Stimulated activated CD4-positive, alpha-beta T cell treated with anti-CD3 and anti-CD28 coated beads, Interleukin-12 subunit alpha, Interleukin-12 subunit beta, amount 100 ng/mL, for 4 hours (primary cell): ENCODE results near the gene TIMP3.
A peak's percentile ranks its signal among the peaks of the same experiment; 100 is the strongest.

ENCODE experiments used
- DNase-seq: peaks from one replicate; pipeline ENCODE4 v3.0.0-alpha.2; 2020

TIMP3 gene

DNA sequence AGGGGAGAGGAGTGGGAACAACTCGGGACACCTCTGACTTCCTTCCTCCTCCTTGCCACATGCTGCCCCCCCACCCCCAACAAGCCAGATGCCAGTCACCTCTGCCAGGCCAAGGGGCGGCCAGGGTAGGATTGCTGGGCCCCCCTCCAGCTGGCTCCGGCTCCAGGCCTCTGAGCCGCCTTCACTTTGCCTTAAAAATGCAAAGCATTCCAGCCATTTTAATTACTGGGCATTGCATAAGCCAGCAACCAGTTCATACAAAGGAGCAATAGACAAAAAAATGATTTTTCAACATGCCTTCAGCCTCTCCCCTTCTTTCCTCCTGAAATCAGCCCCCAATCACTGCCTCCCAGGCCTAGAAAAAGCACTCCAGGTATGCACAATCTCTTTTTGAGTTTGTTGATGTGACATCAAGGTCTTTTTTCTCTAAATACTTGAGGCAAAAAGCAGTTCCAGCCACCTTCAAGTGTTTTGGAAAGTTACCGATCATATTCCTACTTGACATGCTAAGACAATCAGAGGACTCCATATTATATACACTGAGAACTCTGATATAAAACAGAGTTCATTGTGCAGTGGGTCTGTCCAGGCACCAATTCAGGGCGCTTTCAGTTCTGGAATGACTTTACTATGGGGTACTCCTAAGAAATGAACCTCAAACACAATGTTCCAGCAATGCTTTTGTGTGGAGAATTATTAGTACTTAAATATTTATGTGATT lies 12.4 kb upstream of the TIMP3 start:
- DNase-seq: no peak

DNA sequence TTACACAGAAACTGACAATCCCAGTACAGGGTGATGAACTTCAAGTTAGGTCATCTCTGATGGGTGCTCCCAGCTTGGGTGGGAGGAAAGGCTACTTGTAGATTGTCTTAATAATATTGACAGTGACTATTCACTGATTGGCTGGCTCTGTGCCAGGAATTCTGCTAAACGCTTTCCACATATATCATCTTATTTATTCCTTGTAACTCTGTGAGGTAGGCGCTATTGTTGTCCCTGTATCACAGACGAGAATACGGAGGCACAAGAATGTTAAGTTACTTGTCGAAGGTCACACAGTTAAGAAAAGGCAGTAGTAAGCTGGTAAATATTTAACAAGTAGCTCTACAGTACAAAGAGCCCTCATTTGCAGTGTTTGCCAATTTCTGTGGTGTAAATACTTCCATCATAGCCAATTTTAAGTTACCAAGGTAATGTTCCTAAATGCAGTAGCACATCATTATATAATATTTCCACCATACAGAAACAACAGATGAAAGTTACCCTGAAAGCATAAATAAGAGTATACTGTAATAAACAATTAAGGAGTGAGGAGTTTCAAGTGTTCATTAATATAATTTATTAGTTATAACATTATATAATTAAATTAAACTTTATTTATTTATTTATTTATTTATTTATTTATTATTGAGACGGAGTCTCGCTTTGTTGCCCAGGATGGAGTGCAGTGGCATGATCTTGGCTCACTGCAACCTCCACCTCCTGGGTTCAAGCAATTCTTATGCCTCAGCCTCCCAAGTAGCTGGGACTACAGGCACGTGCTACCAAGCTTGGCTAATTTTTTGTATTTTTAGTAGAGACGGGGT lies 11.5 kb upstream of the TIMP3 start:
- no peak for DNase-seq

DNA sequence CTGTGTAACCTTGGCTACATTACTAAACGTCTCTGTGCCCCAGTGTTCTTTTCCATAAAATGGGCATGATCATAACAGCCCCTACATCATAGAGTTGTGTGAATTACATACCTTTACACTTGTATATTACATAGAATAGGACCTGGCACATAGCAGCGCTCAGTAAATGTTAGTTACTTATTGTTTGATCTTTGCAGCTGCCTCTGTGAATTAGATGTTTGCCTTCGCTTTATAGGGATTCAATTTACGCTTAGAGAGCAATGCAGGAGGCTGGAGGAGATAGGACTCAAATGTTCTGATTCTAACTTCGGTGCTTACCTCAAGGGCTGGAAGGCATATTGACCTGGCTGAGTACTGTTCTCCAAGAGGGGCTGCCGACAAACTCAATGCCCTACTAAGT lies 10.4 kb upstream of the TIMP3 start:
- no peak for DNase-seq

DNA sequence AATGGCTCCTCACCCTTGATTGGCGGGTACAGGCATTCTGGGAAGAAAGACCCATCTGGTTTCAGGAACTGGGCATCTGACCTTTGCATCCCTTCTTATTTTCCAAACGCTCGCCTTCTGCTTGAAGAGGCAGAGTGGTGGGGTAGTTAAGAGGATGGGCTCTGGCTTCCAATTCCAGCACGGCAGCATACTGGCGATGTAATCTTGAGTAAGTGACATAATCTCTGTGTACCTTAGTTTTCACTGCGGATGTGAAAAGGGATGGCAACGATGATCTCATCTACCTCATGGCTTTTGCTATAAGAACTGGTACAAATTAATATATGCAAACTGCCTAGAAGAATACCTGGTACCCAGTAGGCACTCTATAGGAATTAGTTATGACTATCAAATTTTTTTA lies 10.0 kb upstream of the TIMP3 start:
- no peak for DNase-seq

DNA sequence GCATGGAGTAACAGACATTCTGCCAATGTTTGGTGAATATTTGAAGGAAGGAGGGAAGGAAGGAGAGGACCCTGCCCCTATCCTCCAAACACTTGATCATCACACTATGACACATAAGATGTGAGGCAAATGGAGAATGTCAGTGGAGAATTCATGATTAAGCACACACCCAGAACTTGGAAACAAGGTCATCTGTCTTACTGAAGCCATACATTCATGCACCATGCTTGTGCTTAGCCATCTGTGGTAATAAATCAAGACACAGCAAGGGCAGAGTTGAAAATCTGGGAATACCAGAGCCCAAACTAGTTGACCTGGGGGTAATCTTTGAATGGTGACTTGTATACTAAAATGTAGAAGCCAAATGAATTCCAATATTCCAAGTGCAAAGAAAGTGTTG lies 7.9 kb upstream of the TIMP3 start:
- DNase-seq: no peak

DNA sequence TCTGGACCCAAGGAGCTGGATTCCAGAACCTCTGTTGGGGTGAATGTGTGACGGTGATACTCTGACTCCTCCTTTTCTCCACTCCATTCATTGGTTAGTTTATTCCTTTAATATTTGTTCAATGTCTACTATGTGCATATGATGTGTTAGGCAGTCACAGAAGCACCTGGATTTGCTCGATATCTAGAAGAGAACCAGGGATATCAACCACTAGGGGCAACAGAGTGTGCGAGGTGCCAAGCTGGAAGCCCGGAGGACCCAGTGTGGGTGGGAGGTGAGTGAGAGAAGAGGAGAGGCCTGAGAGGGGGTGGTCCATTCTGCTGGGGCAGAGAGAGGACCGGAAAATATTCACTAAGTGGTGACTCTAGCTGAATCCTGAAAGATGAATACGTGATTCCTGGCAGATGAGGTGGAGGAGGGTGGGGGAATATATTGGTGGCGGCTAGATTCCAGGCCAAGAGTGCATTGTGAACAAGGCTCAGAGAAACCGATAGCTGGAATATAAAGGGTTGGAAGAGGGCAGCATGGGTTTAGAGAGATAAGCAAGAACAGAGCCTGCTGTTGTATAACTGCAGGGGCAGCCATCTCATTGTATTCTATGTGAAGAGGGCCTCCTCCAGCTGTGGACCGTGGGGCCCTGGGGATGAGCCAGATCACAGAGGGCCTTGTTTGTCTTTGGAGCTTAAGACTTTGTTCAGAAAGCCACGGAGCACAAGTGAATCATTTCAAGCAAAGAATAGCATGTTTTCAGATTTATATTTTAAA lies 6.9 kb upstream of the TIMP3 start:
- DNase-seq: no peak

DNA sequence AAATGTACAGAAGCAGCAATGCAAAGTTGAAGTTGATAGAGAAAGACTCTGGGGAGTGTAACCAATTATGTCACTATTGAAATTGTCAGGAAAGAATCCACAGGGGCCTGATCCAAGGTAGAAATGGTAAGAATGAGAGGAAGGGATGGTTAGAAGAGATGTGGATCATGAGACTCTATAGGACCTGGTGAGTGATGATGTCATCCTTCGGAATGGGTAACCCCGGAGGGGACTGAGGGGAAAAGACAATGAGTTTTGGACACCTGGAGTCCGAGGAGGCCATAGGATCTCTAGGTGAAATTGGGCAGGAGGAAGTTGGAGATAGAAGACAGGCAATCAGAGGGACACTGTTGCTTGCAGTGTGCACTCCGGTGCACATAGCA lies 6.3 kb upstream of the TIMP3 start:
- no peak for DNase-seq

DNA sequence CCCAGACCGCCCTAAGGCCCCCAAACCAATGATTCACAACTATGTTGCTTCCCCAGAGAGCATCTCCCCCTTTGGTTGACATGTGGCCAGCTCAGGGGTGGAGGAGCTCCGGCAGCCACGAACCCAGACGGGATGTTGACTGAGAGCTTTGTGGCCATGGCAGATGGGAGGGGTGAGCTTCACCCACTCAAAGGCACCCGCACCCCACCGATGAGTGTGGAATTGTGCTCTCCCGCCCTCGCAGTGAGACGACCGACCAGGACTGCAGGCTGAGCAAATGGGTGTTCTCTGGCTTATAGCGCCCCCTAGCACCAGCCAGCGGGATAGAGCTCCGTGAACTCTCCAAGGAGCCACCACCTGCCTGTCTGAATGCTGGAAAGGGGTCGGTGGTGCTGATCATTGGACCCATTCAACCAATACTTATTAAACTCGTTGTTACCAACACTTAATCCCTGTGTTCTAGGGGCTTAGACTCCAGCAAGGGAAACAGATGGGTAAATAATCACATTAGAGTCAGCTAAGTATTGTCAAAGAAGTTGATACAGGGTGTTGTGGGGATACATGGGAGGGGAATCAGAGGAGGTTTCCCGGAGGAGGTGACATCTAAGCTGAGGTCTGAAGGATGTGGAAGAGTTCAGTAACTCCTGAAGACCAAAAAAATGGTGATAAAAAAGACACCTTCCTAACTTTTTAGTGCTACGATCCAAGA lies 4.5 kb upstream of the TIMP3 start:
- peak; percentile 43 for DNase-seq

DNA sequence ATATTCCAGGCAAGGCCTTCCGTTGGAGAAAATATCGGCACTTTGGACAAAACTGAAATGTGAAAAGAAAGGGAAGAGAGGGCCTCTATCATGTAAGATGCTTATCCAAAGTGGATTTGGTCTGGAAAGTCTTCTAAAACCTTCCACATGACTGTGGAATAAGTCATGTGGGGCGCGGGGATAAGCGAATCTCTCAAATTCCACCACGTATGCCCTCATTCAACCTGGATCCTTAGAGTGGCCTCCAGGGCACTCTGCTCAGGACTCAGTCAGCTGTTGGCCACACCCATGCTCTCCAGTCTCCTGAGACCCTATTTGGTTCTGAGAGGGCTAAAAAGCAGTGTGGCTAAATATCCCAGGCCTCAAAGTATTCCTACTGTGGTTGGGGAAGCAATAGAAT lies 2.0 kb upstream of the TIMP3 start:
- DNase-seq: no peak

DNA sequence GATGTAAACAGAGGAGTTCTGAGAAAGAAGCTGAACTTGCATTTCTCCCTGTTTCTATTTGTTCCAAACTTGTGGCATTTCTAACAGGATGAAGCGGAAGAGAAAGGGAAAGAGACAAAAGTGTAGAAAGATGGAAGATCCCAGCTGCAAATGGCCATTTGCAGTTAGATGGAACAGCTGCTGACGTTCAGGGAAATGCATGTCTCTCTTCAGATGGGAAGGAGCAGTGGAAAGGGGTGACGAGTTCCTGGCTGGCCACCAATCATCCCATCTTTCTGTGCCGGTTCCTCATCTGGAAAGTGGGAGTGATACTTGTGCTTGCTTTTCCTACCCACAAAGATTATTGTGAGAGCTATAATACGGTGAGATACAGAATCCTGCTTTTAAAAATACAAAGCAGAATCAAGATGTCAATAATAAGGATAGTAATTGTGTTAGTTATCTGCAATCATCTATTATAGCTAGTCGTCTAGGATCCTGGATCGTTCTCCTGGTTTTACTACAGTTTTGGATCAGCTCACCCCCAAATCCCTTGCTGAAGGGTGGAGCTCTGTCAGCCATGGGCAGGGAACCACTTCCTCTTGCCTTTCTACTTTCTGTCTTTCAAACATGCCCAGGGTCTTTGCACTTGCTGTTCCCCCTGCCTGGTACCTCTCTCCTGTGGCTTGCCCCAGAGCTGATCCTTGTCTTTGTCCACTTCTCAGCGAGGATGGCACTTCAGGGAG lies 1.2 kb upstream of the TIMP3 start:
- no peak for DNase-seq

DNA sequence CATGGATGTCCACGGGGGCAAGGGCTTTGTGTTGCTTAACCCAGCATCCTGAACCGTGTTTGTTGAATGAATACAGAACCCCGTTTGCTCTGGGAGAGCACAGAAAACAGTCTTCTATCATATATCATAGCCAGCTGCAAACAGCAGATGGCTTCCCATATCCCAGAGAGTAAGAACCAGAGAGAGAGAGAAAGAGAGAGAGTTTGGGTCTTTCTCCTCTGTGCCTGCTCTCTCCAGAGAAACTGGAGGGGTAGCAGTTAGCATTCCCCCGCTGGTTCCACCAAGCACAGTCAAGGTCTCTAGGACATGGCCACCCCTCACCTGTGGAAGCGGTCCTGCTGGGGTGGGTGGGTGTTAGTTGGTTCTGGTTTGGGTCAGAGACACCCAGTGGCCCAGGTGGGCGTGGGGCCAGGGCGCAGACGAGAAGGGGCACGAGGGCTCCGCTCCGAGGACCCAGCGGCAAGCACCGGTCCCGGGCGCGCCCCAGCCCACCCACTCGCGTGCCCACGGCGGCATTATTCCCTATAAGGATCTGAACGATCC lies 440 bp upstream of the TIMP3 start:
- DNase-seq: no peak

DNA sequence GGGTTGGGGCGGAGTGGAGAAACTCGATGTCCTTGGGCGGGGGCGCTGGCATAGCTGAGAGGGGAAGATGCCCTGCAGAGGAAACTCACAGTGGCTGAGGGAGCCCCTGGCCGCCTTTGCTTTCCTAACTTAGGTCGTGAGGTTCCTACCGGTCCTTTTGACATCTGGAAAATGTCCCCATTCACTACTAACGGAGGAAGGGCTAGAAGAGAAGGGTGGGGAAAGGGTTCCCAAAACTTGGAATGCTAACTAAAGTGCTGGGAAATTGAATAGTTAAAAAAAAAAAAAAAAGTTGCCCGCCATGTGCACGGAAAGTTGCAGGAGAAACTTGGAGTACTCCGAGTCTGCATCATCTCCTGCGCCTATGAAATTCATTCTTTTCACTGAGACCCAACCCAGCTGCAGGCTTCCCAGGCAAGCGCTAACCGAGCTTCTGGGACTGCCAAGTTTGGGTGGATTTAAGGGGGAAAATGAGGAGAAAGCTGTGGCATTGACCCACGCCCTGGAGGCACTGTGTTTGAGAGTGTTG lies 796 bp downstream of the TIMP3 start:
- DNase-seq: no peak

DNA sequence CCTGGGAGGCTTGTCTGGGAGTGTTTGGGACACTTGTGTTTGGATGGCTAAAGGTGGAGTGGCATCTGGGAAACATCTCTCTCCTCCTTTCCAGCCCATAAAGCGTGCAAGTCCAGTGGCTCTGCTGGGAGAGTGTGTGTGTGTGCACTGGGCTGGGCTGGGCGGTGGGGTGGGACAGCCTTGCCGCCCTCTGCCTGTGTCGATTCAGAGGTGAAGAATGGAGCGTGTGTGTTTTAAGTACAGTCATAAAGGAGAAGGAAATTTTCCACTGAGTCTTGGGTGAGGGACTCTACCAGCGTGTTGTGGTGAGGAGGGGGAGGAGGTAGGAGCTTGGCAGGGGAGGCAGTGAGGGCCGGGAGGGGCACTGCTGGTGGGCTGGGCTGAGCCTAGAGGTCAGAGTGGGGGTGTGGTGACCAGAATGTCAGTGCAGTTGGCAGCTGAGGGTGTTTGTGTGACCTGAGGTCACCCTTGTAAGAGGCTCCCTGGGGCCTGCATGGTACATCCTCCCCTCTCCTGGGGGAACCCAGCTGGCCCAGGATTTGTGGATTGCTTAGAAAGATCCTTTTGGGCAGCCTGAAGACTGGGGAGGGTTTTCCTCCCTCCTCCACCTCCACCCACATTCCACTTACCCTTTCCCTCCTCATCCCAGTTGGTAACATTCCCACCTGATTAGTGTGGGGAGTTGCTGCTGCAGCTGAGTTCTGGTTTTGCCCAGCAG lies 1.7 kb downstream of the TIMP3 start:
- DNase-seq: no peak

DNA sequence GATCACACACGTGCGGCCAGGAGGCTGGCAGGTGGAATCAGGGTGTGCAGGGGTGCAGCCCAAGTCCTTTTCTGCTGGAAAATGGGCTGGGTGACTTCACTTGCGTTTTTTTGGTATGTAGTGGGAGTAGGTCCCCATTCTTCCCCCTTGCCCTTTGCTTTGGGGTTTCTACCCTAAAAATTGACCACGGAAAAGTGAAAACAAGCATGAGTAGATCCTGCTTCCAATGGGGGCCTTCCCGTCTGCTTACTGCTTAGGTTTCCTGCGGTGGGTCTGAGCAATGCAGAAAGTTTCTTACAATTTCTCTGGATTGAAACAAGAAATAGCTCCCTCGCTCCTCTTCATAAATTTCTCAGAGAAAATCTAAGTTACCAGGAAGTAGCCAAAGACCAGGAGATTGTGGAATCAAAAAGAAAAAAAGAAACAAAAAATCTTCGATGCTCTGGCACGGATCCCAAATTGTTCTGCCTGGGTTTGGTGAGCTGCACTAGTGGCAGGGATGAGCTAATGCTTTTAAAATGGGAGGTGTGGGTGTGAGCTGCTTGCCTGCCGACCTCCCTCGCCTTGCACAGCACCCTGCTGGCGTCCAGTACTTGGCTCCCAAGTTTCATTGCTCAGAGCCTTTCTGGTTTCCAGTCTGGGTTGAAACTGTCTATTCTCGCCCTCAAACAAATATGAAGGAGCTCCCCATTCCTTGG lies 2.4 kb downstream of the TIMP3 start:
- no peak for DNase-seq

DNA sequence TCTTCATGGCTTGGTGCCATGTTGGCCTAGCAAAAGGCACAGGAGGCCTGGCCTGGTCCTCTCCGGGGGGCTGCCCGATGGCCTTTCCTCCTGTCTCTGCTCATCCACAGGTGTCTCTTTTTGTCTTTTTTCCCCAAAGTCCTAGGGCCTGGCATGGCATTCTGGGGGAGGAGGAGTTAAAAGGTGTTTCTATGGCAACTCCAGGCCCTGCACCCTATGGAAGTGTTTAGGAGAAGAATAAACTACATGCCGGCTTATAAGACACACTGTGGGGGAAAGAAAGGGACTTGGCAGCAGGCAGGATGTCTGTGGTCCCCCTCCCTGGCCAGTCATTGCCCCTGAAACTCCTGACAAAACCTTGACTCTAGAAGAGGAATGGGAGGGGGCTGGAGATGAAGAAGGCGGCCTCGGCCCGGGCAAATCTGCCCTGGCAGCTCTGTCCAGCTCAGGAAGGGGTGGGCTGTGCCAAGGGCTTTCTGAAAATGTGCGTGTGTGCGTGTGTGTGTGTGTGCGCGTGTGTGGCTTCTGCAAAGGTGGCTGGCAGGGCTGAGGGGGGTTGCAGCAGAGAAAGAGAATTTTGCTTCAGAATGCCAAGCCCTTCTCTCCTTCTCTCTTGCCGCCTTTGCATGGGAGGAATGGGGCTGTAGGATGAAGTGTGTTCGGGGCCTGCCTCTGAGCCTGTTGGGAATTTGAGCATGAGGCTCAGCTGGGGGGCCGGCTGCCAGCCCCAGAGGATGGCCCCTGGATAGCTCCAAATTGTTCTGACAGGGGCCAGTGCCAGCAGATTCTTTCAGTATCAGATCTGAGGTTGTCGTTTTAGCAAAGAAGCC lies 3.2 kb downstream of the TIMP3 start:
- no peak for DNase-seq

DNA sequence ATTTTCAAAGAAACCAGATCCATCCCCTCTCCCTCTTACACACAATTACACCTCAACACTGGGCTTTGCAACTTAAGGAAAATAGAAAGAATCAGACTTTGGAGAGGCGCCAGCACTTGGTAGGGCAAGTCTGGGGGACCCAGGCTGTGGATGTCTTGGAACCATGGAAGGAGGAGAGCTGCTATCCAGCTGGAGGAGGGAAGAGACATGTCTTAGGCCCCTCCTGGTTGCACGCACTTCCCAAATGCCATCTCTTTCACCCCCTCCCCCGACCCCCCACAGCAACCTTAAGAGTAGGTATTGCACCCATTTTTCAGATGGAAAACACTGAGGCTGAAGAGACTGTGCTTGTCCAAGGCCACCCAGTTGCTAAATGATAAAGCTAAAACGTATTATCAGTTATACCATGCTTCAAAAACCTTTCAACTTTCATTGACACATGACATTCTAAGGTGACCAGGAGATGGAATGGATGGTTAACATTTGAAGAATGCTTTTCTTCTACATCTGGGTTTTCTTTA lies 3.9 kb downstream of the TIMP3 start:
- DNase-seq: no peak

DNA sequence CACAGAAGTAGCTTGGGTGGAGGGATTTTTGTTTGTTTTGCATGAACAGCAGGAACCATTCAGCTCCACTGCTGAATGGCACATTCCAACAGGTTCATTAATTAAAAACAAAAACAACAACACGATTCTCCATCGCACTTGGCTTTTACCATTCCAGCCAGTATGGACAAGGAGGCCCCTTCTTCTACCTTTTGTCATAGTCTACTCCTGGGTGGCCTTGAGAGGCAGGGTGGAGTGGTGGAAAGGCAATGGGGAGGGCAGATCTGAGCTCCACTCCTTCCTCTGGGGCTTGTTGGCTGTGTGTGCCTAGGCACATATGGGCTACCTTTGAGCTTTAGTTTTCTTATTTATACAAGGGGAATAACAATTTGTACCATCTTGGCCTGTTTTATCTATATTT lies 4.8 kb downstream of the TIMP3 start:
- no peak for DNase-seq

DNA sequence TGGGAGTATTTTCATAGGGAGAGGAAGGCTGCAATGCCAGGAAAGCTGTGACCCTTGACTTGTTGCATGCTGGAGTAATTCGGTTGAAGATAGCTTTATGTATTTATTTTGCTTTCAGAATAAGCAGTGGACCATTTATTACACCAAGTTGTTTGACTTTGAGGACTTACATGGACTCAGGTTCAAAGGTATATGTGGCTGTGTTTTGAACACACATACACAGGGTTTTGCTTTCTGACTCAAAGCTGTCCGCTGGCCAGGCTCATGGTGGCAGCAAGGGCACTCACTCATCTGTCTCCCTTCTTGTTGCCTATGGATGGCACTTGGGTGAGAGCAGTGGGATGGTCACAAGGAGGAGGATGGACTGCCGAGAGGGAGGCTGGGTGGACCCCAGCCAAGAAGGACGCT lies 6.5 kb downstream of the TIMP3 start:
- DNase-seq: no peak

DNA sequence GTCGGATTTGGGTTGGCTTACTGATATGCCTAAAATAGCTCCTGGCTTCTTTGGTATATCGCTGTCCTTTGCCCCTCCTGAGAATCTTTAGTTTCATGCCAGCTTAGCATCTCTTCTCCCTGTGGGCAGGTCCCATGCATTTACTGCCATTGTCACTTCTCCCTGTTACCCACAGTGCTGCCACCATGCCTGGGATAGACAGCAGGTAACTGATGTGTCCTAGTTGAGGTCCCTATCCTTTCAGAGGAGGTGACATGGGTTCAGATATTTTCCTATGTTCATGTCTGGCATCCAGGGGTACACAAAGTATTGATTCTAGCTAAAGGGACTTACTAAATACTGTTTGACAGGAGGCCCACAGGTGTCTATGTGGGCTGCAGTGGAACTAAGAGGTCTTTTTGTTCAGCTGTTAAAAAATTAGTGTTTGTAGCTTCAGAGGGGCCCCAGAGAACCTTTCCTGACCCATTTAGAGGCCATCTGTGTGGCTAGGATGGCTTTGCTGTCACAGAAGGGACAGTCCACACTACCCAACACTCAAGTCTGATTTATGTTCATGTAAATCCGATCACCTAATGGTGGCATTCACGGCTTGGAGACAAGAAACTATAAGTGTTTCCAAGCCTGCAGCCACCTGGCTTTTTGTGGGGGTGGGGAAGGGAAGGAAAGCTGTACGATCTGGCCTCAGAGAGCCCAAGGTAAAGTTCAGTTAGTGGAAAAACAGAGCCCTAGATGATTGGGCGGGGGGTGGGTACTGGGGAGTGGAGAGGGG lies 8.5 kb downstream of the TIMP3 start:
- DNase-seq: no peak
